Measurements from ENCODE around the gene RPS6KL1.

DNA sequence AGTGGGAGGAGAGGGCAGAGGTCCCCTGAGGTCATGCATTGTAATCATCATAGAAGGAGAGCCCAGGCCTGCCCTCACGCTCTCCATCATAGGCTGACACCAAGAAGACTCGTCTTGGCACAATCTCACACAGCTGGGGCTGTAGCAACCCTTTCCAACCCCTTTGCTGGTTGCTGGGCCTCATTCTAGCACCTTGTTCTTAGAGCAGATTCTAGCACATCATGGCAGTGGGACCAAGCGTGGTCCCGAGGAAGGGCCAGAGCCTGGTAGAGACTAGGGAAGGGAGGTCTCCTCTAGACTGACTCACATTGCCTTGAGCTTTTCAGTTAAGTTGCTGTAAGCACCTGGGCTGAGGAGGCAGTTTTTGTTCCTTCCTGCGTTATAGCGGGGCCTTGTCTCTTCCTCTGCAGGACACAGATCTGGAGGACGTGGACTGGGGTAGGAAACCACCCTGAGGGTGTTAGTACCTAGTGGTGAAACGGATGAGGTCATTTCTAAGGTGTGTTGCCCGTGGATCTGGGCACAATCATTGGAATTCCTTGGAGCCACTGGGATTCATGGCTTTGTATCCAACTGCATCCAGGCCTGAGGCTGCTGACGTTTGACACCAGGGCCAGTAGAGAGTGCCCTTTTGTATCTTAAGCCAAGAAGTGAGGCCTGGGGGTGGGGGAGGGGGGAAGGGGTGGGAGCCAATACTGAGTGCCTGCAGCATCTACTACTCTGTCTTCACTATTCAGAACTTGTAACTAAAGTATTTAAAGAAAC is 19.9 kb downstream of the RPS6KL1 start:
- TF ChIP-seq POLR2AphosphoS5 (IDR thresholded peaks at IDR 0.05): no peak
- TF ChIP-seq, protein P1, sequence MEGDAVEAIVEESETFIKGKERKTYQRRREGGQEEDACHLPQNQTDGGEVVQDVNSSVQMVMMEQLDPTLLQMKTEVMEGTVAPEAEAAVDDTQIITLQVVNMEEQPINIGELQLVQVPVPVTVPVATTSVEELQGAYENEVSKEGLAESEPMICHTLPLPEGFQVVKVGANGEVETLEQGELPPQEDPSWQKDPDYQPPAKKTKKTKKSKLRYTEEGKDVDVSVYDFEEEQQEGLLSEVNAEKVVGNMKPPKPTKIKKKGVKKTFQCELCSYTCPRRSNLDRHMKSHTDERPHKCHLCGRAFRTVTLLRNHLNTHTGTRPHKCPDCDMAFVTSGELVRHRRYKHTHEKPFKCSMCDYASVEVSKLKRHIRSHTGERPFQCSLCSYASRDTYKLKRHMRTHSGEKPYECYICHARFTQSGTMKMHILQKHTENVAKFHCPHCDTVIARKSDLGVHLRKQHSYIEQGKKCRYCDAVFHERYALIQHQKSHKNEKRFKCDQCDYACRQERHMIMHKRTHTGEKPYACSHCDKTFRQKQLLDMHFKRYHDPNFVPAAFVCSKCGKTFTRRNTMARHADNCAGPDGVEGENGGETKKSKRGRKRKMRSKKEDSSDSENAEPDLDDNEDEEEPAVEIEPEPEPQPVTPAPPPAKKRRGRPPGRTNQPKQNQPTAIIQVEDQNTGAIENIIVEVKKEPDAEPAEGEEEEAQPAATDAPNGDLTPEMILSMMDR (IDR thresholded peaks at IDR 0.05; ENCODE audit: poor library complexity, severe bottlenecking): no peak
- TF ChIP-seq RAD21 (conservative IDR thresholded peaks at IDR 0.05): no peak
- no peak for TF ChIP-seq EP300 (conservative IDR thresholded peaks at IDR 0.05; ENCODE audit: poor library complexity, severe bottlenecking)
- TF ChIP-seq EZH2 (IDR thresholded peaks at IDR 0.05; ENCODE audit: borderline replicate concordance, insufficient read depth, low read length, poor library complexity, severe bottlenecking): no peak
- TF ChIP-seq, protein P2, sequence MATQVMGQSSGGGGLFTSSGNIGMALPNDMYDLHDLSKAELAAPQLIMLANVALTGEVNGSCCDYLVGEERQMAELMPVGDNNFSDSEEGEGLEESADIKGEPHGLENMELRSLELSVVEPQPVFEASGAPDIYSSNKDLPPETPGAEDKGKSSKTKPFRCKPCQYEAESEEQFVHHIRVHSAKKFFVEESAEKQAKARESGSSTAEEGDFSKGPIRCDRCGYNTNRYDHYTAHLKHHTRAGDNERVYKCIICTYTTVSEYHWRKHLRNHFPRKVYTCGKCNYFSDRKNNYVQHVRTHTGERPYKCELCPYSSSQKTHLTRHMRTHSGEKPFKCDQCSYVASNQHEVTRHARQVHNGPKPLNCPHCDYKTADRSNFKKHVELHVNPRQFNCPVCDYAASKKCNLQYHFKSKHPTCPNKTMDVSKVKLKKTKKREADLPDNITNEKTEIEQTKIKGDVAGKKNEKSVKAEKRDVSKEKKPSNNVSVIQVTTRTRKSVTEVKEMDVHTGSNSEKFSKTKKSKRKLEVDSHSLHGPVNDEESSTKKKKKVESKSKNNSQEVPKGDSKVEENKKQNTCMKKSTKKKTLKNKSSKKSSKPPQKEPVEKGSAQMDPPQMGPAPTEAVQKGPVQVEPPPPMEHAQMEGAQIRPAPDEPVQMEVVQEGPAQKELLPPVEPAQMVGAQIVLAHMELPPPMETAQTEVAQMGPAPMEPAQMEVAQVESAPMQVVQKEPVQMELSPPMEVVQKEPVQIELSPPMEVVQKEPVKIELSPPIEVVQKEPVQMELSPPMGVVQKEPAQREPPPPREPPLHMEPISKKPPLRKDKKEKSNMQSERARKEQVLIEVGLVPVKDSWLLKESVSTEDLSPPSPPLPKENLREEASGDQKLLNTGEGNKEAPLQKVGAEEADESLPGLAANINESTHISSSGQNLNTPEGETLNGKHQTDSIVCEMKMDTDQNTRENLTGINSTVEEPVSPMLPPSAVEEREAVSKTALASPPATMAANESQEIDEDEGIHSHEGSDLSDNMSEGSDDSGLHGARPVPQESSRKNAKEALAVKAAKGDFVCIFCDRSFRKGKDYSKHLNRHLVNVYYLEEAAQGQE (IDR thresholded peaks at IDR 0.05; ENCODE audit: borderline replicate concordance): no peak
- no peak for TF ChIP-seq TAF1 (IDR thresholded peaks at IDR 0.05; ENCODE audit: low read depth)
- no peak for TF ChIP-seq SMC3 (conservative IDR thresholded peaks at IDR 0.05; ENCODE audit: poor library complexity)
- no peak for TF ChIP-seq MXI1 (conservative IDR thresholded peaks at IDR 0.05; ENCODE audit: poor library complexity, severe bottlenecking)
